ENCODE data around the gene ZRANB2. TPM values are rescaled to one million over a fixed set of nuclear protein-coding genes. Genes with fewer than 3 reads are reported as not detected.

Gene ZRANB2
- total and polyA plus RNA-seq, 10 of the 15 experiments (the other 5 are each of a cell fraction or from before 2014, with no cell fraction given), result 68.4 to 189 (median 138) TPM

- no peak for TF ChIP-seq E2F8 (IDR thresholded peaks at IDR 0.05; ENCODE audit: low read depth, partially characterized antibody)
- no peak for TF ChIP-seq MTA3 (IDR thresholded peaks at IDR 0.05; ENCODE audit: borderline replicate concordance, low read length)
- TF ChIP-seq POLR2AphosphoS2 (IDR thresholded peaks at IDR 0.05; ENCODE audit: low read depth, low read length), result no peak
- TF ChIP-seq MEF2A (IDR thresholded peaks at IDR 0.05; ENCODE audit: insufficient read depth, low read depth, low read length), result no peak
- no peak for TF ChIP-seq ESRRA (IDR thresholded peaks at IDR 0.05; ENCODE audit: low read length)
These were observed 47.7 kb downstream of the ZRANB2 start (continued) for GRCh38 chr1:71033136-71033535.

DNA sequence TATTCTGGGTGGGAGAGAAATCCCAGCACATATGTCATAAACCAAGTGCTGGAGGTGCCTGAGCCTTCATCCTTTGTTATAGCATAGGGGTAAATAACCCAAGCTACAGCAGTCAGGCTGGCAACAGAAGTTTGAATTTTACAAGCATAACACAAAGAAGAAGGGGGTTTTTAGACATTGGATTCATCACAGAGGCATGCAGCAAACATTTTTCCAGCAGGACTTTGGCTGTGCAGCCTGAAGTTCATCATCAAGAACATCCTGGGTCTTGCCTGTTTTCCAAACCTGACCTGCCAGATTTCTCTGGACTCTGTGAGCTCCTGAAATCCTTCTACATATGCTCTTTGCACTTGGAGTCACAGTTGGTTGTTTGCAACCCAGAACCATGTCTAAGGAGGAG, 49.4 kb downstream of the ZRANB2 start:
- Histone ChIP-seq H3K36me3 (ENCODE audit: control insufficient read depth in 2 of 2, insufficient read depth in 2 of 2, low read length in 1 of 2) (no peaks in the 10 kb centered on the region), H3K4me2 (ENCODE audit: control insufficient read depth, insufficient read depth) (no peak overlapping the region), H3K4me3 (no peak overlapping the region), H2AFZ (ENCODE audit: control insufficient read depth, low read depth, low read length) (no peak overlapping the region), H3K79me2 (ENCODE audit: control insufficient read depth, insufficient read depth, low read length) (no peaks in the 10 kb centered on the region), H3K27ac (ENCODE audit: control insufficient read depth, insufficient read depth) (no peak overlapping the region), H3K27me3 (replicated peaks in 1 of 2; ENCODE audit: control insufficient read depth in 2 of 2, insufficient read depth in 2 of 2, low read length in 1 of 2) (no peaks in the 10 kb centered on the region), H3K9me3 (replicated peaks; ENCODE audit: control insufficient read depth, insufficient read depth, low read length) (no peaks in the 10 kb centered on the region), H3K9ac (ENCODE audit: control insufficient read depth, insufficient read depth, low read length) (no peak overlapping the region), H4K20me1 (ENCODE audit: control insufficient read depth, insufficient read depth) (no peaks in the 10 kb centered on the region), H3K4me1 (ENCODE audit: control insufficient read depth, insufficient read depth, low read length) (no peaks in the 10 kb centered on the region)
- ChIA-PET CTCF (no interaction called here), RAD21 (ENCODE audit: unreplicated experiment) (no interaction called here), POLR2A (no interaction called here), SMC1A (ENCODE audit: uncharacterized antibody, unreplicated experiment) (no interaction called here)
- DNase-seq (ENCODE audit: low read depth, low spot score), result no peak
- intact Hi-C loops (cut with micrococcal nuclease; ENCODE audit: unreplicated experiment) (no loop called here), in situ Hi-C loops (cut with MboI) (no loop called here)
- no TSS peak for BruUV-seq (replicated peaks)
- TF ChIP-seq NR2C2 (IDR thresholded peaks at IDR 0.05; ENCODE audit: borderline replicate concordance, control insufficient read depth, insufficient read length, low read depth), result no peak
- no peak for TF ChIP-seq WRNIP1 (IDR thresholded peaks at IDR 0.05; ENCODE audit: borderline replicate concordance, low read depth, low read length)
- no peak for TF ChIP-seq RBBP5 (conservative IDR thresholded peaks at IDR 0.05)
- TF ChIP-seq IRF5 (IDR thresholded peaks at IDR 0.05; ENCODE audit: borderline replicate concordance), result no peak
- TF ChIP-seq POLR2AphosphoS5 (IDR thresholded peaks at IDR 0.05; ENCODE audit: low read length), result no peak
- TF ChIP-seq YY1 (IDR thresholded peaks at IDR 0.05; ENCODE audit: low read depth, low read length), result no peak
- no peak for TF ChIP-seq POLR2A (IDR thresholded peaks at IDR 0.05; ENCODE audit: low read depth, low read length)
- TF ChIP-seq EGR1 (IDR thresholded peaks at IDR 0.05; ENCODE audit: borderline replicate concordance in 1 of 2, low read depth in 2 of 2, low read length in 2 of 2), result no peak
- ATAC-seq, result no peak
- no peak for FAIRE-seq

Measured in GM12878 (cell line).